RWPE1 (cell line): Measurements from ENCODE around the gene FHL1.
"Not testable (repeated sequence)": the region's sequence is repeated elsewhere in the genome, so short reads cannot be mapped to it uniquely, and the experiment has no call there.

ENCODE experiments used
- CTCF ChIA-PET: fragments of 350-600 bp; sonication (Branson Sonifier 250); formaldehyde crosslinking; extraction: SDS; loops from one replicate; lab custom pipeline; 2021; lab: Yijun Ruan, JAX
- POLR2A ChIA-PET: fragments of 400-600 bp; formaldehyde crosslinking; extraction: SDS; loops from one replicate; lab custom pipeline; 2020; ENCODE audit warnings: antibody characterized with exemption; ENCODE audit not compliant: low non-redundant PET; lab: Yijun Ruan, JAX
- DNase-seq: peaks from one replicate; pipeline ENCODE4 v3.0.0; 2012; ENCODE audit warnings: low spot score
- H3K27ac ChIP-seq: fragments of 450-650 bp; 2 replicates; pipeline ENCODE4 v1.5.1; 2017
- TF ChIP-seq, protein P1 (sequence below): fragments of 450-650 bp; conservative IDR thresholded peaks from 2 replicates; pipeline ENCODE4 v1.5.1; 2017; ENCODE audit warnings: low read depth, mild to moderate bottlenecking

FHL1 gene

DNA sequence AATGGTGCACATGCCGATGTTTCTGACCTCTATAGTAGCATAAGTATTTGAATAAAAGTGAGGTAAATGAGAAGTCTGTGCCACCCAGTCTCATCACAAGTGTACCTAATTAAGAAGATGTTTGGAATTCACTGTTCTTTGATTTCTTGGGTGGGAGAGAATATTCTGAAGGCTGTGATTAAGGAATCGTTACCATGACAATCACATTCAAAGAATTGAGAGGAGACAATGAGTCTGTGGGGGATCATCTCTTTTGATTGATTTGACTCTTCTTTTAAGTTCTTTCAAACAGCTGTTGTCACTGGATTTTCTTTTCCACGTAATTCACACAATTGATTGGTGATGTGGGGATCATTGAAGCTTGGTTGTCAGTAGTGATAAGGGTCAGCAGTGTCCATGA, 18.1 kb downstream of the FHL1 start:
- no peak for DNase-seq
- H3K27ac ChIP-seq: no peak overlapping the region
- TF ChIP-seq, protein P1, sequence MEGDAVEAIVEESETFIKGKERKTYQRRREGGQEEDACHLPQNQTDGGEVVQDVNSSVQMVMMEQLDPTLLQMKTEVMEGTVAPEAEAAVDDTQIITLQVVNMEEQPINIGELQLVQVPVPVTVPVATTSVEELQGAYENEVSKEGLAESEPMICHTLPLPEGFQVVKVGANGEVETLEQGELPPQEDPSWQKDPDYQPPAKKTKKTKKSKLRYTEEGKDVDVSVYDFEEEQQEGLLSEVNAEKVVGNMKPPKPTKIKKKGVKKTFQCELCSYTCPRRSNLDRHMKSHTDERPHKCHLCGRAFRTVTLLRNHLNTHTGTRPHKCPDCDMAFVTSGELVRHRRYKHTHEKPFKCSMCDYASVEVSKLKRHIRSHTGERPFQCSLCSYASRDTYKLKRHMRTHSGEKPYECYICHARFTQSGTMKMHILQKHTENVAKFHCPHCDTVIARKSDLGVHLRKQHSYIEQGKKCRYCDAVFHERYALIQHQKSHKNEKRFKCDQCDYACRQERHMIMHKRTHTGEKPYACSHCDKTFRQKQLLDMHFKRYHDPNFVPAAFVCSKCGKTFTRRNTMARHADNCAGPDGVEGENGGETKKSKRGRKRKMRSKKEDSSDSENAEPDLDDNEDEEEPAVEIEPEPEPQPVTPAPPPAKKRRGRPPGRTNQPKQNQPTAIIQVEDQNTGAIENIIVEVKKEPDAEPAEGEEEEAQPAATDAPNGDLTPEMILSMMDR: no peak
- POLR2A ChIA-PET: no interaction called here
- CTCF ChIA-PET: interaction anchor here (1.2 kb wide), 2 partner anchors 44 to 137 kb away, joined by 3 to 4 read pairs; no protein-coding TSS in a partner anchor

DNA sequence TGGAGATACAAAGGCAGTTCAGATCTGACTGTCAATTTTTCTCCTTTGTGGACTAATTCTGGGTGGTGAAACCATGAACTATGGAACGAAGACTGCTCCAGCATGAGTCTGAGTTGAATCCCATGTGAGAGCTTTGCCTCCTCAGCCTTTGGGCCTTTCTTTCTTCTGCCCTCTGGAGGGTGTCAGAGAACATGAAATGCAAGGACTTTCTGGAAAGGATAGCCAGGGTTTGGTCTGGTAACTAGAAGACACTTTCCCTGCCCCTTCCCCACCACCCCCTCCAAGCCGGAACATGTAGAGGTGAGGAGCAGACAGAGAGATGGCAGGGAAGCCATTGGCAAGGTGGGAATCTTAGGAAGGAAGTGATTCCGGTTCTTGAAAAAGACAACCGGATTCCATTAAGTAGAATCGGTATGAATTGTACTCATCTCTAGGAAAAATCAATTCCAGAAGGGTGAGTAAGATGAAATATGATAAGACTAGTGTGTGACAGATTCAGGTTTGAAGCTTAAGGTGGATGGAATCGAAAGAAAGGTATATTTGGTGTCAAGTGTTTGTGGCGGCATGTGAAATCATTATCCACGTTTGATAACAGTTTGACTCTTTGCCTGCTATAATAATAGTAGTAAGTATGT, 19.0 kb downstream of the FHL1 start:
- no peak overlapping the region for H3K27ac ChIP-seq
- CTCF ChIA-PET: interaction anchor here (1.2 kb wide), 2 partner anchors 43 to 138 kb away, joined by 3 to 4 read pairs; no protein-coding TSS in a partner anchor
- DNase-seq: no peak
- POLR2A ChIA-PET: no interaction called here
- TF ChIP-seq, protein P1: no peak

DNA sequence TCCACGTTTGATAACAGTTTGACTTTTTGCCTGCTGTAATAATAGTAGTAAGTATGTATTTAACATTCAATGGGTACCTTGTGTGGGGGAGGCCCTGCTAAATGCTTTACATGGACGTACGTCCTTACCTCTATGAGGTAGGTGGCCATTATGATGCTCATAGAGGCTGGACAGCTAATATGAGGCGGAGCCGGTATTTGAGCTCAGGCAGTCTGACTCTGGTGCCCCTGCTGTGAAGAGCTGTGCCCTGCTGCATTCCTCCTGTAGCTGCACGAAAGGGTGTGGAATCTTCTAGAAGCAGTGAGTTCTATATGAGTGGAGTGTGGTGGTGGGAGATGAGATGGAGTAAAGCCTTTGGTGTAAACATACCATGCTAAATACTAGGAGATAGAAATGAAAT, 20.7 kb downstream of the FHL1 start:
- DNase-seq, POLR2A ChIA-PET, H3K27ac ChIP-seq: not testable (repeated sequence)
- CTCF ChIA-PET: interaction anchor here (0.5 kb wide), 1 partner anchor 176 kb away, joined by 3 read pairs; no protein-coding TSS in a partner anchor

DNA sequence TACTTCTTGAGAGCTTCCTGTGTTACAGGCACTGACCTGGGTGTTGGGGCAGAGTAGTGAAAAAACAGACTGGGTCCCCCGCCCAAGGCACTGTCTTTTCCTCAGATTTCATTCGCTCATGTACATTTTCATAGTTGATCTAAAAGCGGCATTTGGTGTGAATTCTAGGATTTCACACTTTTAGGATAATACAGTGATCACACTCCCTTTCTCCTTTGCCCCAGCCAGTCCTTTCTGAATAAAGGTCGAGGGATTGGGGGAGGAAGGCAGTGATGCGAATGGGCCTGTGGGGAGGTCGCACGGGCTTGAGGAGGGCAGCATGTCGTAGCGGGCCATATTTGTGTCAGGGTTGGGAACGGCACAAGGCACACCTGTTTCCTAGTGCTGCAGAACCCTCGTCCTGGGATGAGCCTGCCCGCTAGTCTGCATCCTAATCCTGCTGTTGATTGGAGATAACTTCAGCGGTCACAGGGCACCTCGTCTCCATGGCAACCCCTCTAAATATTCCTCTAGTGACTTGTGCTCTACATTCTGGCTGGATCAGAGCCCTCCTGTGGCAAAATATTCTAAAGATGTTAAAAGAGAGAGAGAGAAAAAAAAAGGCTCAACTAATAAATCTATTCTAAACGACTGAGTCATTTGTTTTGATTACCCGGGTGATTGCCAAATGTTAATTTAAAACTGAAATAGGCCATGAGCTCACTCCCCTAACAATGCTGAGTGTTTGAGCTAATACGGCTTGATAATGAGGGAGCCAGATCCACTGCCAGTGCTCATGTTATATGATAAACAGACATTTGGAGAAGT, 21.8 kb downstream of the FHL1 start:
- ChIA-PET POLR2A (no interaction called here), CTCF (no interaction called here)
- peak overlapping the region; percentile 61 for H3K27ac ChIP-seq
- TF ChIP-seq, protein P1: no peak
- DNase-seq: peak; percentile 30

DNA sequence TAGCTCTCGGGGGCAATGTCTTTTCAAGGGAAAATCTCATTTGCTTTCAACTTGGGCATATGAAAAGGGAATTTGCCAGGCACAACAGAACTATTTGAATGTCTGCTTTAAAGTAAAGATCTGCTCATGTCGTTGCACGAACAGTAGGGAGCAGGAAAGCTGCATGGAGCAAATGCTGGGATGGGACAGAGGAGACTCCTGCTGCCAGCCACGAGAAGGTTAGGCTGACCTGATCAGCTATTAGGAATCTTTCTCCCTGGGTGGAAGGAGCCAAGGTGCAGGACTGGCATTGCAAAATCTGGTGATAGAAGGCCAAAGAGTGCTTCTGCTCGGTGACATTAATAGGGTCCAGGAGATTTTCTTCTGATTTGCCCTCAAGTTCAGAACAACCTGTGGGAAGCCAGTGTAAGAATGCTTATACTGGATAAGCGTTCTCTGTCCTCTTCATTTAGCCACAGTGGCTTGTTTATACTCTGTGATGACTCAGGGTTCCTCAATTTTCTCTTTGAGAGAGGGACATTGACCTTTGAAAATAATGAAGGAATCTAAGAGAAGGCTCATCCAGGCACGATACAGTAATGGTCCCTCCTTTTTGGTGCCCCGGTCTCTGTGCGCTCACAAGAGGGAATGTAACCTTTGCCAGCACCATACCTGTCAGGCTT, 22.9 kb downstream of the FHL1 start:
- no peak overlapping the region for H3K27ac ChIP-seq
- POLR2A ChIA-PET: no interaction called here
- TF ChIP-seq, protein P1: no peak
- CTCF ChIA-PET: interaction anchor here (1.4 kb wide), 1 partner anchor 7 kb away, joined by 3 read pairs; no protein-coding TSS in a partner anchor
- no peak for DNase-seq

DNA sequence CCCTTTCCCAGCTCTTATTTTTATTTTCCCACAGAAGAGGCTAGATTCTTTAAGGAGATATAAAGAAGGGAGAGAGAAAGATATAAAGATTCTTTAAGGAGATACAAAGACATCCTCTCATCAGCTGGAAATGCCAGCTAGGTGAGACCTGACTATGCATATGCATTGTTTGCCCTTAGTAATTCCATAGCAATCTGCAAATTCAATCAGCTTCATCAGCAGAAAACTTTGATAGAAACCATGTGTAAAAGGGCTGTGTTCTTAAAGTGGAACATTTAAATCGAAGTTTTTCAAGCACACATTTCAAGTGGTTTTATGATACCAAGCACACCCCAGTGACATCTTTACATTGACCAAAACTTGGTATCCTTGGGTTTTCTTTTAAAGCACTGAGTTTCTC, 24.1 kb downstream of the FHL1 start:
- CTCF ChIA-PET: interaction anchor here (0.6 to 1.4 kb wide), 2 partner anchors 9 to 1404 kb away, joined by 3 to 4 read pairs; no protein-coding TSS in a partner anchor
- H3K27ac ChIP-seq: no peak overlapping the region
- DNase-seq: no peak
- TF ChIP-seq, protein P1: no peak
- POLR2A ChIA-PET: no interaction called here
